Subcutaneous adipose tissue (tissue), 4 donors: ENCODE measurements around the gene DDX39A. TPM values are rescaled to one million over a fixed set of nuclear protein-coding genes. Genes with fewer than 3 reads are reported as not detected.

Experiments used
- total RNA-seq, 4 donors: library from RNA; depleted of rRNA; stranded (reverse); fragments of >200 nt; gene quantifications; one replicate each; pipeline ENCODE4 v1.1.0, GENCODE V29; 2016
- TF ChIP-seq, protein P1 (sequence below): fragments of 450-650 bp; IDR thresholded peaks from one replicate; pipeline ENCODE4 v1.5.1; 2016; ENCODE audit warnings: low read depth, mild to moderate bottlenecking, control low read depth, antibody characterized with exemption, moderate library complexity

Gene DDX39A
- total RNA-seq, 4 donors from 2014 or later = 45.8 to 67.1 (median 56.7) TPM

GRCh38 chr19:14440049-14440448 is 20.9 kb upstream of the DDX39A start:
- TF ChIP-seq, protein P1, sequence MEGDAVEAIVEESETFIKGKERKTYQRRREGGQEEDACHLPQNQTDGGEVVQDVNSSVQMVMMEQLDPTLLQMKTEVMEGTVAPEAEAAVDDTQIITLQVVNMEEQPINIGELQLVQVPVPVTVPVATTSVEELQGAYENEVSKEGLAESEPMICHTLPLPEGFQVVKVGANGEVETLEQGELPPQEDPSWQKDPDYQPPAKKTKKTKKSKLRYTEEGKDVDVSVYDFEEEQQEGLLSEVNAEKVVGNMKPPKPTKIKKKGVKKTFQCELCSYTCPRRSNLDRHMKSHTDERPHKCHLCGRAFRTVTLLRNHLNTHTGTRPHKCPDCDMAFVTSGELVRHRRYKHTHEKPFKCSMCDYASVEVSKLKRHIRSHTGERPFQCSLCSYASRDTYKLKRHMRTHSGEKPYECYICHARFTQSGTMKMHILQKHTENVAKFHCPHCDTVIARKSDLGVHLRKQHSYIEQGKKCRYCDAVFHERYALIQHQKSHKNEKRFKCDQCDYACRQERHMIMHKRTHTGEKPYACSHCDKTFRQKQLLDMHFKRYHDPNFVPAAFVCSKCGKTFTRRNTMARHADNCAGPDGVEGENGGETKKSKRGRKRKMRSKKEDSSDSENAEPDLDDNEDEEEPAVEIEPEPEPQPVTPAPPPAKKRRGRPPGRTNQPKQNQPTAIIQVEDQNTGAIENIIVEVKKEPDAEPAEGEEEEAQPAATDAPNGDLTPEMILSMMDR = no peak

DNA sequence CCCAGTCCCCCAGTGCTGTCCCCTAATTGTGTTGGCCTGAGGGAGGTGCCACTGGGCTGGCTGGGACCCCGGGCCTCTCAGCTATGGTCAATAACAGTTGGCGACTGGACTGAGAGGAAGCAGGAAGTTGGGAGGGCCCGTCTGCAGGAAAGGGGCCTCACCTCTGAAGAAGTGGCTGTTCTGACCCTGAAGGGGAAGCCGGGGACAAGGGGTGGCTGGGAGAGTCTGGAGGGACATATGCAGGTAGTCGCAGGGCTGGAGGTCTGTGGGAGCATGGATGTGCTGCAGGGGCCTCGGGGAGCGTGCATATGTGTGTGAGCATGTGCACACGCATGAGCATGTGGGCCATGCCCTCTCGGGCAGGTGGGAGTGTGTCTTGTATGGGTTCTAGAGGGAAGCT is 19.9 kb upstream of the DDX39A start:
- TF ChIP-seq, protein P1 = no peak

DNA sequence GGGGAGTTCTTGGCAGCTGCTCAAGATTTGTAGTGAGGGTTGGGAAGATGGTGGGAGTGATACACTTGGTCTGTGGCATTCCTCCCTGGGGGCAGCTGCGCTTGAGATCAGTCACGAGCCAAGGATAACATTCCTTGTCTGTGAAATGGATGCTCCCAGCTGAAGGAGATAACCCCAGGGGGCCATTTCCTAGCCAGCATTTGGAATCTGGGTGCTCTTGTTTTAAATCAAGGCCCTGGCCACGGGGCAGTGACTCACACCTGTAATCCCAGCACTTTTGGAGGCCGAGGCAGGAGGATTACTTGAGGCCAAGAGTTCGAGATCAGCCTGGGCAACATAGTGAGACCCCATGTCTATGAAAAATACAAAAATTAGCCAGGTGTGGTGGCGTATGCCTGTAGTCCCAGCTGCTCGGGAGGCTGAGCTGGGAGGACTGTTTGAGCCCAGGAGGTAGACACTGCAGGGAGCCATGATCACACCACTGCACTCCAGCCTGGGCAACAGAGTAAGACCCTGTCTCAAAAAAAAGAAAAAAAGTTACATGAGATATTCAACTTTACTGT is 18.5 kb upstream of the DDX39A start:
- TF ChIP-seq, protein P1 = no peak

GRCh38 chr19:14435320-14436050 is 16.3 kb upstream of the DDX39A start:
- TF ChIP-seq, protein P1 = no peak

DNA sequence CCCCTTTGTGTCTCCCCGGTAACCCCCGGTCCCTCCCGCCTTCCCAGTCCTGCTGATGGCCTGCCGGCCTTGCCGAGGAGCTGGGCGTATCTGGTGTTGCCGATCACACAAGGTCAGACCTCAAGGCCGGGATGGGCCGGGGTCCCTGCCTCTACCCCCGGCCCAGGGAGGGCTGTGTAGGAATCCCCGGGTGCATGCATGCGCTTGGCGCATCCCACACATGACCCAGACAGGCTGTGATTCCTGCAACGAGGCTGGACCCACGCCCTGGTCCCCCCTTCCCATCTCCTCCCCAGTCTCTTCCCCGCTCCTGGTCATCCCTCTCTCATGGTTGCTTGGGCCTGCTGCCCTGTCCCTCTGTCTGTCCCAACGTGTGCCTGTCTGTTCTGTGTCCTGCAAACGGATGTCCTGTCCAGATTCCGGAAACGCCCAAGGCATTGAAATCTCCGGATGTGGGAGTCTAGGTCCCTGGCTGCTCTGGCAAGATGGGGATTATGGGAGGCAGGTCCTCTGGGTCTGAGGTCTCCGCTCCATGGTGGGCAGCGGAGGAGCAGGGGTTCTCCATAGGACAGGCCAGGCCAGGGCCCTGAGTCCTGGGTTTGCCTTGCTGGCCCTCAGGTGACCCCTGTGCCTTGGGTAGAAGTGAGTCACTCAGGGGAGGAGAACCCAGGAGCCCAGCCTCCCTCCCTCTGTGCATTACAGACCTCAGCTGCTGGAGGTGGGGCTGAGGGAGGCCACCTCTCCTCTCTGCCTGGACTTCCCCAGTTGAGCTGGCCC is 15.6 kb upstream of the DDX39A start:
- TF ChIP-seq, protein P1 = no peak

- TF ChIP-seq, protein P1 = no peak
These were observed 14.7 kb upstream of the DDX39A start for GRCh38 chr19:14433554-14434501.
